GM19372 (cell line): ENCODE data around the gene SYAP1.
A peak's percentile ranks its signal among the peaks of the same experiment; 100 is the strongest.
"Not testable (repeated sequence)": the region's sequence is repeated elsewhere in the genome, so short reads cannot be mapped to it uniquely, and the experiment has no call there.

ENCODE experiments used
- ATAC-seq: cut with Tn5 transposase; IDR thresholded peaks from one replicate; pipeline ENCODE4 v1.9.1; 2021; ENCODE audit warnings: mild to moderate bottlenecking, low read depth, moderate library complexity; ENCODE audit not compliant: unreplicated experiment

The SYAP1 gene, protein sequence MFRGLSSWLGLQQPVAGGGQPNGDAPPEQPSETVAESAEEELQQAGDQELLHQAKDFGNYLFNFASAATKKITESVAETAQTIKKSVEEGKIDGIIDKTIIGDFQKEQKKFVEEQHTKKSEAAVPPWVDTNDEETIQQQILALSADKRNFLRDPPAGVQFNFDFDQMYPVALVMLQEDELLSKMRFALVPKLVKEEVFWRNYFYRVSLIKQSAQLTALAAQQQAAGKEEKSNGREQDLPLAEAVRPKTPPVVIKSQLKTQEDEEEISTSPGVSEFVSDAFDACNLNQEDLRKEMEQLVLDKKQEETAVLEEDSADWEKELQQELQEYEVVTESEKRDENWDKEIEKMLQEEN

GRCh38 chrX:16719334-16720084, at the start of gene SYAP1:
Gene SYAP1 (plus strand): TSS chrX:16719612. CDS start chrX:16719725, 113 bp downstream.
- peak; percentile 98 for ATAC-seq

DNA sequence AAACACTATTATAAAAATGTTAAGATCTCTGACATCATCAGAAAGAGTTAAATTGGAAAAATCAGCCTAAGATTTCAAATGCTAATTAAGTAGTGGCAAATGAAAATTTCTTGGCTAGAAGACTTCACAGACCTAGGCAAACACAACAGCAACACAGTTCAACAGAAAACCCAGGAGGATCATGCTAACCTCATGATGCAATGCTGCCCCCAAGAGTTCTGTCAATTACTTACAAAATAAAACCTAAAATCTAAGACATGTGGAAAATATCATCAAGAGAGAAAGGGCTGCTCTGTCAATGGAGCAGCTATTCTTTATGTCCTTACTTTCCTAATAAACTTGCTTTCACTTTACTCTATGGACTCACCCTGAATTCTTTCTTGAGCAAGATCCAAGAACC, 48.4 kb upstream of the SYAP1 start:
- ATAC-seq = no peak

DNA sequence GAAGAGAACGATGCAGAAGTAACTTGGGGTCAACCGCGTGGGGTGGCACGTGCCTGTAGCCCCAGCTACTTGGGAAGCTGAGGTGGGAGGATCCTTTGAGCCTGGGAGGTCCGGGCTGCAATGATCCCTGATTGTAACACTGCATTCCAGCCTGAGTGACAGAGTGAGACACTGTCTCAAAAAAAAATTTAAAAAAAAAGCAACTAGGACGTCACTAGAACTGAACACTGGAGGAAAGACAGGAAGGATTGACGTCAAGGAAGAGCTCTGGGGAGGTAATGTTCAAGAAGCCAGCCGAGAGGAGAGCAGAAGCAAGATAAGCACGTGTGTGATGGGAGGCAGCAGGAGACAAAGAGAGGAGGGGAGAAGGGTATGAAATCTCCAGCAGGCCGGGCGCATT, 40.7 kb upstream of the SYAP1 start:
- no peak for ATAC-seq

GRCh38 chrX:16683007-16683664, 36.3 kb upstream of the SYAP1 start:
- no peak for ATAC-seq

DNA sequence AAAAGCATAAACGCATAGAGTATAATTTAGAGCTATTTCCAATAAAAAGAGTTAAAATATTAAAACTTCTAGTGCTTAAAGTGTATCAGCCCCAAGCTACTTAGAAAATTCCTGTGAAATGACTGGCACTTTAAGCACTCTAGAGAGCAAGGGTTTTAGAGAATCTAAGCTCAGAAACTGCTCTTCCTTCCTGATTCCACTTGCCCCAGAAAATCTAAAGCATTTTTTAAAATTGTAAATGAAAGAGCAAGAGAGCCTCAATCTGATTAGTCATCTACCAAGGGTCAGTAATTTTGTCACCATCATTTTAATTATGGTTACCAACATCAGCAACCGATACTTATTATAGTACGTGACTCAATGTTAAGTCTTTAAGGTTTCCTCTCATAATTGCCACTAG, 31.9 kb upstream of the SYAP1 start:
- ATAC-seq = no peak

GRCh38 chrX:16695079-16695676, 24.2 kb upstream of the SYAP1 start:
- ATAC-seq = no peak

DNA sequence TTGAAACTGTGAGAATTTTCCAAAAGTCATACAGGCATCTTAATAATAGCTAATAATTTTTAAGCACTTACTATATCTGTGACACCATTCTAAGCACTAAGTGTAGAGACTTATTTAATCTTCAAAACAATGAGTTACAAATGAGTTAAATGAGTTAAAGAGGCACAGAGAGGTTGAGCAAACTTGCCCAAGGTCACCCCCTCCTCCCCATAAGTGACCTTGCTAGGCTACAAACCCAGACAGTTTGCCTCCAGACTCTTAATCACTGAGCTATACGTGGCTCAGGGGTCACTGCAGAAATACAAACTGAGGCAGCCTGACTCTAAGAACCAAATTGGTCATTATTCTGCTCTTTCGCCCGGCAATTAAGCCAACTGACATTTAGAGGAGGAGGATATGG, 22.5 kb upstream of the SYAP1 start:
- no peak for ATAC-seq

- ATAC-seq = no peak
Measured at GRCh38 chrX:16699389-16699788, 20.0 kb upstream of the SYAP1 start.

DNA sequence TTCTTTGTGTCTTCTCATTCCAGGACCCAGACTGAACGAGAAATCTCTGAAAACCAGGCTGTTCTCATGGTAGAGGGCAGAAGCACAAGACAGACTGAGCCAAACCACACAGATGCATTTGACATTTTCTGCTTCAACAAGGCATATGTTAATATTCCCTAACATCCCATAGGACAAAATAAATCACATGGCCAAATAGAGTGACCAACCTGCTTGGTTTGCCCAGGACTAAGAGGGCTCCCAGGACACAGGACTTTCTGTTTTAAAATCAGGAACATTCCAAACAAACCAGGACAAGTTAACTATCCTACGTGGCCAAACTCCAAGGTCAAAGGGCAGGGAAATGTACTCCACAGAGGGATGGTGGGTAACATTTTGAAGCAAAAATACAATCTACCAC, 18.7 kb upstream of the SYAP1 start:
- ATAC-seq = no peak

DNA sequence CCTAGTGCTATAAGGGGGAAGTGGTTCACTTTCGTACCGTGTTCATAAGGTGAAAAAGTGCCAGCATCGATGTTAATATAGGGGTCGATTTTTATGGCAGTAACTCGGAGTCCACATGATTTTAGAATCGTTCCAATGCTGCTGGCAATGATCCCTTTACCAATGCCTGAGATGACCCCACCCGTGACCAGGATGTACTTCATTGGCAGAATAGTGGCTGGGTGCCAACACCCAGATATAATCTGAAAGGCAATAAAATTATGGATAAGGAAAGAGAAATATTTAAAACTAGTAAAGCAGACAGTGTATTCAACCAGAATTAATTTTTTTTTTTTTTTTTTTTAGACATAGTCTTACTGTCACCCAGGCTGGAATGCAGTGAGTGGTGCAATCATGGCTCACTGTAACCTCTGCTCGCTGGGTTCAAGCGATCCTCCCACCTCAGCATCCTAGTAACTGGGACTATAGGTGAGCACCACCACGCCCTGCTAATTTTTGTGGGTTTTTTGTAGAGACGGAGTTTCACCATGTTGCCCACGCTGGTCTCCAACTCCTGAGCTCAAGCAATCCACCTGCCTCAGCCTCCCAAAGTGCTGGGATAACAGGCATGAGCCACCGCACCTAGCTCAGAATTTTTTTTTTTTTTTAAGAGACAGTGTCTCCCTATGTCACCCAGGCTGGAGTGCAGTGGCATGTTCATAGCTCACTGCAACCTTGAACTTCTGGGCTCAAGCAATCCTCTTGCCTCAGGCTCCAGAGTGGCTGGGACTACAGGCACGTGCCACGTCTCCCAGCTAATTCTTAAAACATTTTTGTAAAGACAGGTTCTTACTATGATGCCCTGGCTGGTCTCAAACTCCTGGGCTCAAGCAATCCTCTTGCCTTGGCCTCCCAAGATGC, 16.5 kb upstream of the SYAP1 start:
- no peak for ATAC-seq

DNA sequence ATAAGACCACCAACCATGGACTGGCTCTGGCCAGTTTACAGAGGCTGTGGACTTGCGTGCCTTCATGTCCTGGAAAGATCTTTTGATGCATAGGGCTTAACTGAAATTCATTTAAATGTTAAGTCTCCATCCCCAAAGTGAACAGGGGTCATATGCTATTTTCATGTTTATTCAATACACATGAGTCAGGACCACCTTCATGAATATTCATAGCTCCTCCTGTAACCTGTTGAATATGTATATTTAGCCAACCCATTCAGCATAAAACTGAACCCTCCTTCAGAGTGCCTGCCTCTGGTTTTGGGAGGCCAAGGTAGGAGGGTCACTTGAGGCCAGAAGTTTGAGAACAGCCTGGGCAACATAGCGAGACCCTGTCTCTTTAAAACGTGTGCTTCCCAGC, 14.0 kb upstream of the SYAP1 start:
- ATAC-seq = no peak

GRCh38 chrX:16708016-16708415, 11.4 kb upstream of the SYAP1 start:
- no peak for ATAC-seq

GRCh38 chrX:16711219-16711811, 8.1 kb upstream of the SYAP1 start:
- no peak for ATAC-seq

DNA sequence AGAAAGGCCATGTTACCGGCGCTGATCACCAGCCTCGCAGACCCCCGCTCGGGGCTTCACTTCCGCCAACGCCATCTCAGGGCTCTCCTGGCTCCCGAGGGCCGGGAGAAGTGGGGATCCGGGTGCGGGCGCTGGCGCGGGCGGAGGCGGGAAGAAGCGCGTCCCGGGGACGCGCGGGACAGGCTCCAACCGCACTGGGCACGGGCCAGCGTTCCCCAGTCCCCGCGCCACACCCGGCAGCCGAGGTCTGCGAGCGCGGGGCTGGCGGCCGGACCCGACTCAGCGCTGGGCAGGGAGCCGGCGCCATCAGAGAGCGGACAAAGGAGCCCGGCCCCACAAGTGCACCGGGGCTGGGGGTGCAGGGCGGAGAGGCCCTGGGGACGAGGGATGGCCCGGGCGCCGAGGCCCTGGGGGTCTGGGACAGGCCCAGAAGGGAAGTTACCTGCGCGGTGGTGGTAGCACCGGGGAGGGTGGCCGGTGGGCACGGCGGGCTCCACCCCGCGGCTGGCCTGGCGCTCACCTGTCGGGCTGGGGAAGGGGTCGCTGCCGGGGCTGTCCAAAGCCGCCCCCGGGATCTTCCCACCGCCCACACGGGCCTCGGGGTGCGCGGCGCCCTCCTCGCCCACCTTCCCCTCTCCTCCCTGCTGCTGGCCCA, 7.4 kb upstream of the SYAP1 start:
- ATAC-seq = peak; percentile 49

- peak; percentile 79 for ATAC-seq
Measured at GRCh38 chrX:16712548-16713155, 6.8 kb upstream of the SYAP1 start, which contains the start of gene CTPS2. Gene CTPS2 (minus strand): TSS chrX:16712669. CDS start chrX:16702902, 9,767 bp downstream.

DNA sequence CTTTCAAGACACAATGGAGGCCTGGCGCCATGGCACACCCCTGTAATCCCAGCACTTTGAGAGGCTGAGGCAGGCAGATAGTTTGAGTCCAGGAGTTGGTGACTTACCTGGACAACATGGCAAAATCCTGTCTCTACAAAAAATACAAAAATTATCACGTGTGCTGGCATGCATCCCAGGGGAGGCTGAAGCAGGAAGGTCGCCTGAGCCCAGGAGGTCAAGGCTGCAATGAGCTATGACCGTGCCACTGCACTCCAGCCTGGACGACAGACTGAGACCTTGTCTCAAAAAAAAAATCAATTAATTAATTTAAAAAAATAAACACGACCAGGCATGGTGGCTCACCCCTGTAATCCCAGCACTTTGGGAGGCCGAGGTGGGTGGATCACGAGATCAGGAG, 4.9 kb upstream of the SYAP1 start:
- ATAC-seq = no peak

DNA sequence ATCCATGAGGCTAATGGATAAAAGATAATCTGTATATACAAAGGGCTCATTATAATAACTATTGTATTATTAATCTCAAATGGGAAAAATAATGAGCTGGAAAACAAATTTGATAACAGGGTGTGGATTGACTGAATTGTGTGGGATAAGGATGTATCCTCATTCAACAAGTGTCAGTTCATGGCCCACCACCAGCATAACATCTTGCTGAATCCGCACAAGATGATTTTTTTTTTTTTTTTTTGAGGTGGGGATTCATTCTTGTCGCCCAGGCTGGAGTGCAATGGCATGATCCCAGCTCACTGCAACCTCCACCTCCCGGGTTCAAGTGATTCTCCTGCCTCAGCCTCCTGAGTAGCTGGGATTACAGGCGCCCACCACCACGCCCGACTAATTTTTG, 3.8 kb upstream of the SYAP1 start:
- ATAC-seq = not testable (repeated sequence)

GRCh38 chrX:16716451-16716850, 3.0 kb upstream of the SYAP1 start:
- ATAC-seq = not testable (repeated sequence)
